ENCODE results near the gene FRAT1.

GRCh38 chr10:97311111-97311626, 7.9 kb upstream of the FRAT1 start:
- TF ChIP-seq CTCF (IDR thresholded peaks at IDR 0.05 in 8 of 11, conservative IDR thresholded peaks at IDR 0.05 in 3 of 11), result no peak
- no peak for TF ChIP-seq POLR2AphosphoS5 (IDR thresholded peaks at IDR 0.05)

Measured in spleen (tissue), 7 donors.